ENCODE results near the gene PDE3A.

The PDE3A gene

DNA sequence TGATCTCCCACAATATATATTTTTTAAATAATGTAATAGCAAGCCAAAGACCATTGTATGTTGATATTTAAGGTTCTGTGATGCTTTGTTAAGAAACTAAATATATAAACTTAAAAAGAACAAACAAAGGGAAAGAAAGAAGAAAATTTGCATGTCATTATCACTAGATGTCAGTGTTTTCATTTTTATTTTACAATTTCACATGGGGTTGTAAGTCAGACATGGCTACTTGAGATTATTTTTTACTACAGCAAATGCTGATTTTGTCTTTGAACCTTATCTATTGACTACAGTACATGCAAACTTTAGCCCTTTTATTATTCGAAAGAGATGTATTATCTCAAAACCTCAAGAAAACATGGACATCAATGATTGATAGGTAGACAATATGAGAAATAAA lies 362.9 kb downstream of the PDE3A start:
- ATAC-seq (no peak), DNase-seq (no peak)
- no peak overlapping the region for H3K4me3 Mint-ChIP-seq
- no peak overlapping the region for H3K27ac Mint-ChIP-seq
- peaks cover 9% of the 10 kb centered on the region for H3K27me3 Mint-ChIP-seq
- H3K9me3 Mint-ChIP-seq, result peaks cover 0 to 5% of the 10 kb centered on the region in 2 donors
- H3K4me1 Mint-ChIP-seq, result no peaks in the 10 kb centered on the region

Measured in stimulated activated naive CD8-positive, alpha-beta T cell treated with anti-CD3 and anti-CD28 coated beads, Interleukin-15, amount 100 ng/mL, for 72 hours (primary cell).